H1 (cell line): ENCODE measurements around the gene GALNT2. TPM values are rescaled to one million over a fixed set of nuclear protein-coding genes. Genes with fewer than 3 reads are reported as not detected.

ENCODE experiments used
- CHD2 ChIP-seq: IDR thresholded peaks from 2 replicates; pipeline ENCODE4 v1.6.1; 2012; ENCODE audit warnings: low read length, improper control_type of control experiment
- FOSL1 ChIP-seq: IDR thresholded peaks from 2 replicates; pipeline ENCODE4 v1.6.1; 2011; ENCODE audit warnings: mild to moderate bottlenecking, low read depth, low read length, moderate library complexity; ENCODE audit not compliant: insufficient read depth
- JUN ChIP-seq: IDR thresholded peaks from 2 replicates; pipeline ENCODE4 v1.6.1; 2011; ENCODE audit warnings: low read depth, mild to moderate bottlenecking, improper control_type of control experiment, low read length
- SP4 ChIP-seq: IDR thresholded peaks from 2 replicates; pipeline ENCODE4 v1.6.1; 2012; ENCODE audit warnings: low read length, inconsistent platforms
- YY1 ChIP-seq: IDR thresholded peaks from 2 replicates; pipeline ENCODE4 v1.6.1; 2011; ENCODE audit warnings: low read depth, mild to moderate bottlenecking, low read length
- polyA plus RNA-seq, 7 experiments: library from polyadenylated mRNA; depleted of rRNA in 3 of 7; stranded (reverse) in 5 of 7; unstranded in 2 of 7; fragments of >200 nt in 5 of 7; fragments of 200-250 nt in 2 of 7; gene quantifications; 1 replicate in 5 of 7; 2 replicates in 1 of 7; 4 replicates in 1 of 7; pipeline versions ENCODE4 v1.2.1 to v1.2.3, GENCODE V29; 2011 to 2013; ENCODE audit warnings: missing spikeins in 2 of 7, mixed read lengths in 2 of 7
- total RNA-seq: library from RNA; stranded (reverse); fragmentation: NEBNext Ultra II Directional; extraction: Animal tissue kit (Norgen Biotek cat#: 25700); gene quantifications from 2 replicates; pipeline ENCODE4 v1.2.1, GENCODE V29; 2021
- TF ChIP-seq, protein P1 (sequence below), 3 experiments: IDR thresholded peaks; 1 replicate in 2 of 3; 2 replicates in 1 of 3; pipeline versions ENCODE4 v1.5.1 to v1.6.1; 2011; ENCODE audit warnings: low read length in 3 of 3, mild to moderate bottlenecking in 3 of 3, inconsistent platforms in 2 of 3, low read depth in 1 of 3, moderate library complexity in 1 of 3; ENCODE audit not compliant: insufficient read depth in 1 of 3; ENCODE audit errors: control extremely low read depth in 1 of 3

The GALNT2 gene
- total and polyA plus RNA-seq, 2 of the 8 experiments (the other 6 are each of a cell fraction or from before 2014, with no cell fraction given): 34.5 to 75.3 TPM

DNA sequence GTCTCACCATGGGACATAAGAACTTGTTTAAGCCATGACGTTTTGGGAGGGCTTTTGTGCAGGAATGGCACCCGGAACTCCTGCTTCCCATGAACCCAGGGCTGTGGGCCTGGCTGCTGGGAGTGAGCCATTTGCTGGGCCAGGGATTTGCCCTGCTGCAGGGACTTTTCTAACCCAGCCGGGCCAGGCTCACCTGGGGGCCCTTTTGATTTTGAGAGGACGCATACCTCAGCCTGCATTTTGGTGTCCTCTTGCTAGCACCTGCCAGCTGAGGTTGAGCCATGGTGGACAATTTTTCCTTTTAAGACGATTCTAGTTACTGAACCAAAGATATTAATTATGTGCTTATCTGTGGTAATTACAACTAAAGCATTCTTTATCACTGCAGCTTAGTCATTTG is 28.9 kb downstream of the GALNT2 start (continued):
- TF ChIP-seq, protein P1, sequence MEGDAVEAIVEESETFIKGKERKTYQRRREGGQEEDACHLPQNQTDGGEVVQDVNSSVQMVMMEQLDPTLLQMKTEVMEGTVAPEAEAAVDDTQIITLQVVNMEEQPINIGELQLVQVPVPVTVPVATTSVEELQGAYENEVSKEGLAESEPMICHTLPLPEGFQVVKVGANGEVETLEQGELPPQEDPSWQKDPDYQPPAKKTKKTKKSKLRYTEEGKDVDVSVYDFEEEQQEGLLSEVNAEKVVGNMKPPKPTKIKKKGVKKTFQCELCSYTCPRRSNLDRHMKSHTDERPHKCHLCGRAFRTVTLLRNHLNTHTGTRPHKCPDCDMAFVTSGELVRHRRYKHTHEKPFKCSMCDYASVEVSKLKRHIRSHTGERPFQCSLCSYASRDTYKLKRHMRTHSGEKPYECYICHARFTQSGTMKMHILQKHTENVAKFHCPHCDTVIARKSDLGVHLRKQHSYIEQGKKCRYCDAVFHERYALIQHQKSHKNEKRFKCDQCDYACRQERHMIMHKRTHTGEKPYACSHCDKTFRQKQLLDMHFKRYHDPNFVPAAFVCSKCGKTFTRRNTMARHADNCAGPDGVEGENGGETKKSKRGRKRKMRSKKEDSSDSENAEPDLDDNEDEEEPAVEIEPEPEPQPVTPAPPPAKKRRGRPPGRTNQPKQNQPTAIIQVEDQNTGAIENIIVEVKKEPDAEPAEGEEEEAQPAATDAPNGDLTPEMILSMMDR (IDR thresholded peaks at IDR 0.05; ENCODE audit: control extremely low read depth in 1 of 3, insufficient read depth in 1 of 3, low read depth in 1 of 3, low read length in 3 of 3): no peak
- no peak for TF ChIP-seq JUN
- no peak for TF ChIP-seq FOSL1
- TF ChIP-seq YY1: no peak
- TF ChIP-seq SP4: no peak
- TF ChIP-seq CHD2: no peak
